Measurements from ENCODE around the gene TRMT2B. TPM values are rescaled to one million over a fixed set of nuclear protein-coding genes. Genes with fewer than 3 reads are reported as not detected.

TRMT2B gene
- total RNA-seq, 2 experiments from 2014 or later, result 24.8 to 25.3 TPM

DNA sequence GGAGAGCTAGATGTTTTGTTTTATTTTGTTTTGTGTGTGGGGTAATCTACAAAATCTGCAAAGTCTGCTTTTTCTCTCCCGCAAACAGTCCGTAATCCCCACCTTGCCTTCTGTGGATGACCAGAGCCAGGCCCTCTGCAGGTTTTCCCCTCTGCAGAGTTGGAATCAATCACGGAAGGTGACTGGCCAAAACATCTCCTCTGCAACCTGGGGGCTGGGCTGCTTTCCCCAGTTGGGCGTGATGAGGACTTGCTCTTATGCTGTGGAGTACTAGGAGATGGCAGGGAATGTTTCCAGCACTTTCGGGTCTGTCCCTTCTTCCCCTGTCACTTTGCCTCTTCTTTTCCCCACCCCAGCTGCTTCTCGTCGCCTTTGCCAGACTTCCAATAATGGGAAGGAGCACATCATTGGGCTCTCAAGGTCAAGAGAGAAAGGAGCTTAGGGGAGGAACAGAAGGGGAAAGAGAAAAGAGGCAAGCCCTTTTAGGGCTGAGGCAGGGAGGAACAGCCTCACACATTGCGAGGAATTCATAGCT lies 27.9 kb upstream of the TRMT2B start:
- H3K79me2 ChIP-seq (ENCODE audit: insufficient read depth, low read depth, low read length), result no peaks in the 10 kb centered on the region
- no peak overlapping the region for H3K4me3 ChIP-seq (ENCODE audit: low read depth, low read length, poor library complexity, severe bottlenecking)
- H3K4me1 ChIP-seq (ENCODE audit: insufficient read depth, low read length, poor library complexity, severe bottlenecking), result no peaks in the 10 kb centered on the region
- H3K27ac ChIP-seq (ENCODE audit: low read depth, low read length, poor library complexity, severe bottlenecking), result no peak overlapping the region
- no TSS peak for BruUV-seq (replicated peaks)
- intact Hi-C loops (cut with micrococcal nuclease; ENCODE audit: unreplicated experiment), result no loop called here
- no peaks in the 10 kb centered on the region for H3K36me3 ChIP-seq (ENCODE audit: insufficient read depth, low read length)
- TF ChIP-seq, protein P1, sequence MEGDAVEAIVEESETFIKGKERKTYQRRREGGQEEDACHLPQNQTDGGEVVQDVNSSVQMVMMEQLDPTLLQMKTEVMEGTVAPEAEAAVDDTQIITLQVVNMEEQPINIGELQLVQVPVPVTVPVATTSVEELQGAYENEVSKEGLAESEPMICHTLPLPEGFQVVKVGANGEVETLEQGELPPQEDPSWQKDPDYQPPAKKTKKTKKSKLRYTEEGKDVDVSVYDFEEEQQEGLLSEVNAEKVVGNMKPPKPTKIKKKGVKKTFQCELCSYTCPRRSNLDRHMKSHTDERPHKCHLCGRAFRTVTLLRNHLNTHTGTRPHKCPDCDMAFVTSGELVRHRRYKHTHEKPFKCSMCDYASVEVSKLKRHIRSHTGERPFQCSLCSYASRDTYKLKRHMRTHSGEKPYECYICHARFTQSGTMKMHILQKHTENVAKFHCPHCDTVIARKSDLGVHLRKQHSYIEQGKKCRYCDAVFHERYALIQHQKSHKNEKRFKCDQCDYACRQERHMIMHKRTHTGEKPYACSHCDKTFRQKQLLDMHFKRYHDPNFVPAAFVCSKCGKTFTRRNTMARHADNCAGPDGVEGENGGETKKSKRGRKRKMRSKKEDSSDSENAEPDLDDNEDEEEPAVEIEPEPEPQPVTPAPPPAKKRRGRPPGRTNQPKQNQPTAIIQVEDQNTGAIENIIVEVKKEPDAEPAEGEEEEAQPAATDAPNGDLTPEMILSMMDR (conservative IDR thresholded peaks at IDR 0.05; ENCODE audit: low read length), result no peak
- TF ChIP-seq EZH2phosphoT487 (IDR thresholded peaks at IDR 0.05; ENCODE audit: borderline replicate concordance, low read depth, low read length), result no peak
- ChIA-PET POLR2A (interaction anchor here (0.6 to 1.4 kb wide), 2 partner anchors 14 to 47 kb away, joined by 3 read pairs; no protein-coding TSS in a partner anchor), CTCF (ENCODE audit: unreplicated experiment) (no interaction called here)
- H3K9me2 ChIP-seq (ENCODE audit: insufficient read depth, low read length), result no peaks in the 10 kb centered on the region
- H3K4me2 ChIP-seq (ENCODE audit: low read length), result no peak overlapping the region
- H3K9me3 ChIP-seq (ENCODE audit: low read length), result no peaks in the 10 kb centered on the region
- H4K20me1 ChIP-seq (ENCODE audit: insufficient read depth, low read length), result no peaks in the 10 kb centered on the region
- H2AFZ ChIP-seq (ENCODE audit: low read length), result no peak overlapping the region
- no peak for DNase-seq (ENCODE audit: low spot score)

DNA sequence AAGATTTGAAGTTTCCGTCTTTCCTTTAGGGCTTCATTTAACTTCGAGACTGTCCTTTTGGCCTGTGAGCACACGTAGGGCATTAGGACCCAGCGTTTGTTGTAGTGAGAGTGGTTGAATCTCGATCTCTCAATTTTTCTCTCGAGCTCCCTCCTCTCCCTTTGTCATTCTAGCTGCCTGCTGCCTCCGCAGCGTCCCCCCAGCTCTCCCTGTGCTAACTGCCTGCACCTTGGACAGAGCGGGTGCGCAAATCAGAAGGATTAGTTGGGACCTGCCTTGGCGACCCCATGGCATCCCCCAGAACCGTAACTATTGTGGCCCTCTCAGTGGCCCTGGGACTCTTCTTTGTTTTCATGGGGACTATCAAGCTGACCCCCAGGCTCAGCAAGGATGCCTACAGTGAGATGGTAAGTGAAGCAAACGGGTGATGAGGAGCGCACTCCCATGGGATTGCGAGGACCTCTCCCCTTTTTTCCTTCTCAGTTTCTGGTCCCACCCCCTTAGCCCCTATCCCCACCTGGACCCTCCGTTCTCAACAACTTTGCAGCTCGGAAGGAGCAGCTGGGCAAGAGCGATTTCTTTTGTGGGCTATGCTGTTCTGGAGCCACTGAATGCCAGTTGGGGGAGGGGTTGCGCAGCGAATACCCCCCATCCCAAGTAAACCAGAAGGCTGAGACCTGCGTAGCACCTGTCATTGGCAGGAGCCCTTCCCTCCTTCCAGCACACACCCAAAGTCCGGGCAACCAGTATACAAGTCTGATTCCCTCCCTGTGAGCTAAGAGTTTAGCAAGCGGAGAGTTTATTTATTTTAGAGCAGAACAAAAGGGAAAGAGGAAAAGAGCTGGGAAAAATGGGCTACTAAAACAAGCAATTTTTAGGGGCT lies 27.0 kb upstream of the TRMT2B start, which contains the start of gene TMEM35A:
TMEM35A (plus strand) TSS at position 164 of the 883 bp plus-strand sequence; CDS start at position 288, 124 bp downstream.
- H3K4me2 ChIP-seq (ENCODE audit: low read length), result no peak within 1 kb of the TSS
- no TSS peak for BruUV-seq (replicated peaks)
- H4K20me1 ChIP-seq (ENCODE audit: insufficient read depth, low read length), result no peaks in the 10 kb centered on the region
- H3K36me3 ChIP-seq (ENCODE audit: insufficient read depth, low read length), result no peaks in the 10 kb centered on the region
- ChIA-PET POLR2A (interaction anchor here (0.6 kb wide), 1 partner anchor 48 kb away, joined by 3 read pairs; no protein-coding TSS in a partner anchor), CTCF (ENCODE audit: unreplicated experiment) (no interaction called here)
- no peaks in the 10 kb centered on the region for H3K79me2 ChIP-seq (ENCODE audit: insufficient read depth, low read depth, low read length)
- DNase-seq (ENCODE audit: low spot score), result no peak
- H3K4me1 ChIP-seq (ENCODE audit: insufficient read depth, low read length, poor library complexity, severe bottlenecking), result no peaks in the 10 kb centered on the region
- H3K4me3 ChIP-seq (ENCODE audit: low read depth, low read length, poor library complexity, severe bottlenecking), result no peak within 1 kb of the TSS
- TF ChIP-seq, protein P1 (conservative IDR thresholded peaks at IDR 0.05; ENCODE audit: low read length), result no peak
- TF ChIP-seq EZH2phosphoT487 (IDR thresholded peaks at IDR 0.05; ENCODE audit: borderline replicate concordance, low read depth, low read length), result no peak
- no peak within 1 kb of the TSS for H2AFZ ChIP-seq (ENCODE audit: low read length)
- intact Hi-C loops (cut with micrococcal nuclease; ENCODE audit: unreplicated experiment), result no loop called here
- no peaks in the 10 kb centered on the region for H3K9me2 ChIP-seq (ENCODE audit: insufficient read depth, low read length)
- H3K9me3 ChIP-seq (ENCODE audit: low read length), result no peaks in the 10 kb centered on the region
- no peak within 1 kb of the TSS for H3K27ac ChIP-seq (ENCODE audit: low read depth, low read length, poor library complexity, severe bottlenecking)

Measured in OCI-LY7 (cell line).